ENCODE results near the gene PLA2G4F.

DNA sequence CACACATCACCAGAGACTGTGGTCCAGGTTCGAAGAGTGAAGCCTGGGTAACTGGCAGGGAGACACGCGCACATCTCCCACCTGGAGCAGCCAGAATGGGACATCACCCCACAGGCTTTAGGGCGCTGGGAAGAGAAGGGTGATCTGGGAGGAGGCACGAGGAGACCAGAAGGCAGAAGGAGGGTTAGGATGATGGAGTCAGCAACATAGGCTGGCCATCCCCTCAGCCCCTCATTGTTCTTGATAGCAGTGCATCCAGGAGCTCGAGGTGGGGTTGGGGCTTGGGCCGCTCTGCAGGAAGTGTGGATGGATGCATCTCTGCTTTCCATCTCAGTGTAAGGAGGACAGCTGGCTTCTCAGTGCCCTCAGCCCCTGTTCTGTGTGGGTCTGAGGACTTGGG is 15.2 kb downstream of the PLA2G4F start:
- TF ChIP-seq POLR2AphosphoS5 (IDR thresholded peaks at IDR 0.05; ENCODE audit: low read depth, low read length) (no peak), FOXP2 (optimal IDR thresholded peaks at IDR 0.05; ENCODE audit: borderline replicate concordance, extremely low read depth, extremely low read length, insufficient read depth) (no peak), TAF1 (IDR thresholded peaks at IDR 0.05; ENCODE audit: borderline replicate concordance, insufficient read depth, low read length) (no peak), SIN3A (IDR thresholded peaks at IDR 0.05; ENCODE audit: borderline replicate concordance, insufficient read depth, low read length) (no peak)
- TF ChIP-seq, protein P1, sequence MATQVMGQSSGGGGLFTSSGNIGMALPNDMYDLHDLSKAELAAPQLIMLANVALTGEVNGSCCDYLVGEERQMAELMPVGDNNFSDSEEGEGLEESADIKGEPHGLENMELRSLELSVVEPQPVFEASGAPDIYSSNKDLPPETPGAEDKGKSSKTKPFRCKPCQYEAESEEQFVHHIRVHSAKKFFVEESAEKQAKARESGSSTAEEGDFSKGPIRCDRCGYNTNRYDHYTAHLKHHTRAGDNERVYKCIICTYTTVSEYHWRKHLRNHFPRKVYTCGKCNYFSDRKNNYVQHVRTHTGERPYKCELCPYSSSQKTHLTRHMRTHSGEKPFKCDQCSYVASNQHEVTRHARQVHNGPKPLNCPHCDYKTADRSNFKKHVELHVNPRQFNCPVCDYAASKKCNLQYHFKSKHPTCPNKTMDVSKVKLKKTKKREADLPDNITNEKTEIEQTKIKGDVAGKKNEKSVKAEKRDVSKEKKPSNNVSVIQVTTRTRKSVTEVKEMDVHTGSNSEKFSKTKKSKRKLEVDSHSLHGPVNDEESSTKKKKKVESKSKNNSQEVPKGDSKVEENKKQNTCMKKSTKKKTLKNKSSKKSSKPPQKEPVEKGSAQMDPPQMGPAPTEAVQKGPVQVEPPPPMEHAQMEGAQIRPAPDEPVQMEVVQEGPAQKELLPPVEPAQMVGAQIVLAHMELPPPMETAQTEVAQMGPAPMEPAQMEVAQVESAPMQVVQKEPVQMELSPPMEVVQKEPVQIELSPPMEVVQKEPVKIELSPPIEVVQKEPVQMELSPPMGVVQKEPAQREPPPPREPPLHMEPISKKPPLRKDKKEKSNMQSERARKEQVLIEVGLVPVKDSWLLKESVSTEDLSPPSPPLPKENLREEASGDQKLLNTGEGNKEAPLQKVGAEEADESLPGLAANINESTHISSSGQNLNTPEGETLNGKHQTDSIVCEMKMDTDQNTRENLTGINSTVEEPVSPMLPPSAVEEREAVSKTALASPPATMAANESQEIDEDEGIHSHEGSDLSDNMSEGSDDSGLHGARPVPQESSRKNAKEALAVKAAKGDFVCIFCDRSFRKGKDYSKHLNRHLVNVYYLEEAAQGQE (IDR thresholded peaks at IDR 0.05; ENCODE audit: insufficient read depth in 1 of 2, low read depth in 2 of 2, low read length in 2 of 2), result no peak
